ENCODE measurements around the gene CDH13. TPM values are rescaled to one million over a fixed set of nuclear protein-coding genes. Genes with fewer than 3 reads are reported as not detected.

CDH13 gene
- total and polyA plus RNA-seq, 2 donors (not counting 3 experiments of a cell fraction or from before 2014, with no cell fraction given) = 96.6 to 124 TPM

GRCh38 chr16:83348991-83349390 is 722.2 kb downstream of the CDH13 start:
- FAIRE-seq = no peak
- Histone ChIP-seq H3K4me3 (replicated peaks in 1 of 3; ENCODE audit: insufficient read depth in 1 of 3, low read depth in 1 of 3, low read length in 3 of 3) (no peak overlapping the region), H3K9me3 (replicated peaks; ENCODE audit: control insufficient read depth, insufficient read depth, low read length) (no peaks in the 10 kb centered on the region), H3K27ac (ENCODE audit: insufficient read depth, low read depth, low read length) (no peak overlapping the region), H2AFZ (ENCODE audit: low read depth, low read length) (no peak overlapping the region), H3K9me1 (replicated peaks; ENCODE audit: control insufficient read depth, extremely low read depth, insufficient read depth, low read length) (no peaks in the 10 kb centered on the region), H3K4me2 (ENCODE audit: insufficient read depth, low read length) (no peak overlapping the region), H3K36me3 (ENCODE audit: control insufficient read depth in 2 of 2, extremely low read depth in 1 of 2, insufficient read depth in 2 of 2, low read length in 2 of 2) (no peaks in the 10 kb centered on the region), H3K79me2 (ENCODE audit: control insufficient read depth, insufficient read depth, low read length) (no peaks in the 10 kb centered on the region), H3K9ac (replicated peaks; ENCODE audit: extremely low read depth, insufficient read depth, low read length) (no peak overlapping the region), H3K4me1 (ENCODE audit: control insufficient read depth, extremely low read depth, insufficient read depth, low read length) (peaks cover 8% of the 10 kb centered on the region), H3K27me3 (ENCODE audit: control insufficient read depth in 2 of 2, insufficient read depth in 2 of 2, low read length in 2 of 2) (no peaks in the 10 kb centered on the region), H4K20me1 (replicated peaks; ENCODE audit: control insufficient read depth, extremely low read depth, insufficient read depth, low read length) (no peaks in the 10 kb centered on the region)
- CTCF ChIA-PET = interaction anchor here (1.6 to 1.7 kb wide), 3 partner anchors 12 to 235 kb away, joined by 3 to 4 read pairs (median 3); no protein-coding TSS in a partner anchor
- dilution Hi-C loops (cut with MboI; ENCODE audit: extremely low pct_ligation_motif_present, low sequenced_read_pairs) = no loop called here
- intact Hi-C loops (cut with micrococcal nuclease) = loop anchor here (10.0 kb wide), 2 partner anchors 1154 to 1444 kb away; no protein-coding TSS in a partner anchor
- no TSS peak for BruUV-seq (replicated peaks)
- TF ChIP-seq JUN (IDR thresholded peaks at IDR 0.05; ENCODE audit: borderline replicate concordance, insufficient read depth, insufficient read length, low read depth) (no peak), POLR2AphosphoS5 (IDR thresholded peaks at IDR 0.05; ENCODE audit: insufficient read depth, low read depth, low read length) (no peak), CTCF (IDR thresholded peaks at IDR 0.05; ENCODE audit: extremely low read depth in 1 of 2, insufficient read depth in 1 of 2, low read depth in 1 of 2, low read length in 2 of 2) (no peak), GATA2 (IDR thresholded peaks at IDR 0.05; ENCODE audit: insufficient read depth, insufficient read length, low read depth, low read length) (no peak), MYC (IDR thresholded peaks at IDR 0.05; ENCODE audit: low read depth, low read length) (no peak), POLR2A (IDR thresholded peaks at IDR 0.05; ENCODE audit: low read depth, low read length) (no peak), EZH2 (IDR thresholded peaks at IDR 0.05; ENCODE audit: borderline replicate concordance, low read depth, low read length, severe bottlenecking) (no peak), FOS (IDR thresholded peaks at IDR 0.05; ENCODE audit: borderline replicate concordance, insufficient read depth, low read length) (no peak)
- TF ChIP-seq, protein P1, sequence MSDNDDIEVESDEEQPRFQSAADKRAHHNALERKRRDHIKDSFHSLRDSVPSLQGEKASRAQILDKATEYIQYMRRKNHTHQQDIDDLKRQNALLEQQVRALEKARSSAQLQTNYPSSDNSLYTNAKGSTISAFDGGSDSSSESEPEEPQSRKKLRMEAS (IDR thresholded peaks at IDR 0.05; ENCODE audit: insufficient read depth, insufficient read length) = no peak
- no peak for DNase-seq (ENCODE audit: low read depth, low spot score)
- POLR2A ChIA-PET = no interaction called here

Data from endothelial cell of umbilical vein (primary cell).